SK-N-MC (cell line): ENCODE results near the gene NCKAP5.

ENCODE experiments used
- EZH2 ChIP-seq: fragments of 200-600 bp; sonication (generic); IDR thresholded peaks from one replicate; pipeline ENCODE4 v1.6.1; 2017; ENCODE audit warnings: antibody characterized with exemption
- FOXP2 ChIP-seq: optimal IDR thresholded peaks from 2 replicates; pipeline ENCODE3; 2011; ENCODE audit warnings: mild to moderate bottlenecking, moderate library complexity; ENCODE audit not compliant: insufficient read depth; ENCODE audit errors: extremely low read length, control extremely low read depth
- POLR2AphosphoS5 ChIP-seq: IDR thresholded peaks from 2 replicates; pipeline ENCODE4 v1.6.1; 2012; ENCODE audit warnings: mild to moderate bottlenecking, low read depth, low read length, borderline replicate concordance

DNA sequence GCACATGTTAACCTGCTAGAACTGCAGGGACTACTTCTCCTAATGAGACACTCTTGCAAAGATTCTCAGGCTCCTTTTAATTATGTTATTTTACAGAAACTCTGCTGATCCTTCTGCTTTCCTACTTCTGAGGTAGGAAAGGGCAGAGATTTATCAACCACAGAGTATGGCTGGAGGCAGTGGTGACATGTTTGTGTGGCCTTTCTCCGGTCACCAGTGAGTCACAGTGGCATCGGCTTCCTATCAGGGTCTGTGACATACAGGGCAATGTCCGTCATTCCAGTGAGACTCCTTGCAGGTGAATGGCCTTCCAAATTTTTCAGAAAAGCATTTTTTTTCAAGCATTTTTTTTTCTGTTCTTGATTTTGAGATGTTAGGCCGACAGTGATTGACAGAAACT, 717.6 kb downstream of the NCKAP5 start:
- TF ChIP-seq EZH2 (no peak), POLR2AphosphoS5 (no peak), FOXP2 (no peak)
